ENCODE measurements around the gene GNG13.

The GNG13 gene

GRCh38 chr16:813204-813915 is 12.8 kb upstream of the GNG13 start:
- DNase-seq: peak; percentile 60

GRCh38 chr16:808085-808386 is 7.5 kb upstream of the GNG13 start:
- no peak for DNase-seq

GRCh38 chr16:807347-808084 is 7.0 kb upstream of the GNG13 start:
- peak; percentile 95 for DNase-seq

GRCh38 chr16:805474-805873 is 4.9 kb upstream of the GNG13 start:
- no peak for DNase-seq

GRCh38 chr16:804193-805048 is 3.9 kb upstream of the GNG13 start:
- no peak for DNase-seq

GRCh38 chr16:803754-804080 is 3.2 kb upstream of the GNG13 start:
- DNase-seq: no peak

GRCh38 chr16:802914-803753 is 2.6 kb upstream of the GNG13 start:
- DNase-seq: no peak

- no peak for DNase-seq
Observed at GRCh38 chr16:802461-802860, 1.9 kb upstream of the GNG13 start.

GRCh38 chr16:801584-802363 is 1.2 kb upstream of the GNG13 start:
- no peak for DNase-seq

- DNase-seq: no peak
Observed at GRCh38 chr16:800834-801511, 439 bp upstream of the GNG13 start.

- DNase-seq: peak; percentile 30
Observed at GRCh38 chr16:799111-799947, 1.2 kb downstream of the GNG13 start.

GRCh38 chr16:798666-799065 is 1.9 kb downstream of the GNG13 start:
- no peak for DNase-seq

GRCh38 chr16:797686-798085 is 2.8 kb downstream of the GNG13 start:
- no peak for DNase-seq

GRCh38 chr16:797120-797420 is 3.5 kb downstream of the GNG13 start:
- peak; percentile 53 for DNase-seq

GRCh38 chr16:796296-797119 is 4.0 kb downstream of the GNG13 start:
- no peak for DNase-seq

GRCh38 chr16:795580-796229 is 4.8 kb downstream of the GNG13 start:
- DNase-seq: no peak

- DNase-seq: no peak
Observed at GRCh38 chr16:794853-795466, 5.6 kb downstream of the GNG13 start.

GRCh38 chr16:794091-794822 is 6.3 kb downstream of the GNG13 start:
- no peak for DNase-seq

Data from hematopoietic multipotent progenitor cell treated with erythropoietin and hydrocortisone succinate and interleukin-3 and kit ligand, for 6 days (in vitro differentiated cells).